GM12891 (cell line): ENCODE data around the gene ENO4.
A peak's percentile ranks its signal among the peaks of the same experiment; 100 is the strongest.

Experiments used
- POLR2A ChIP-seq: IDR thresholded peaks from 2 replicates; pipeline ENCODE4 v1.6.1; 2011; ENCODE audit warnings: low read depth, low read length, control low read depth
- POLR2AphosphoS5 ChIP-seq: IDR thresholded peaks from 2 replicates; pipeline ENCODE4 v1.6.1; 2011; ENCODE audit warnings: low read depth, low read length, control low read depth

GRCh38 chr10:116848032-116848943, 1.0 kb upstream of the ENO4 start:
- TF ChIP-seq POLR2A (peak; percentile 36; the same call in 1 of the 2 replicates), POLR2AphosphoS5 (no peak)
